Activated CD8-positive, alpha-beta T cell treated with anti-CD3 and anti-CD28 coated beads, Interleukin-2, amount 10 ng/mL, durations not matched to agents 7 days and 5 days (primary cell): ENCODE results near the gene PIPOX. TPM values are rescaled to one million over a fixed set of nuclear protein-coding genes. Genes with fewer than 3 reads are reported as not detected.

Experiments
- ATAC-seq: fragments of 150-1000 bp; cut with Tn5 transposase; one replicate; pipeline ENCODE4 v1.10.0; 2021; ENCODE audit warnings: moderate library complexity
- CTCF ChIA-PET: fragments of 350-600 bp; sonication (Branson Sonifier 250); formaldehyde crosslinking; loops from one replicate; lab custom pipeline; 2021; ENCODE audit warnings: antibody characterized with exemption; lab: Charles Lee
- POLR2A ChIA-PET: fragments of 350-600 bp; sonication (Branson Sonifier 250); formaldehyde crosslinking; loops from one replicate; lab custom pipeline; 2021; ENCODE audit warnings: antibody characterized with exemption; lab: Charles Lee
- DNase-seq: peaks from one replicate; pipeline ENCODE4 v3.0.0-alpha.2; 2020
- H3K27ac Mint-ChIP-seq: one replicate; pipeline ENCODE4 v1.8.0; 2021; ENCODE audit warnings: mild to moderate bottlenecking, mixed read lengths
- H3K27me3 Mint-ChIP-seq: one replicate; pipeline ENCODE4 v1.8.0; 2021; ENCODE audit warnings: low read depth, mixed read lengths
- H3K36me3 Mint-ChIP-seq: one replicate; pipeline ENCODE4 v1.8.0; 2021; ENCODE audit warnings: low read depth, mixed read lengths
- H3K4me1 Mint-ChIP-seq: one replicate; pipeline ENCODE4 v1.8.0; 2021; ENCODE audit warnings: low read depth, mixed read lengths
- H3K4me3 Mint-ChIP-seq: one replicate; pipeline ENCODE4 v1.8.0; 2021; ENCODE audit warnings: mild to moderate bottlenecking, mixed read lengths
- H3K9me3 Mint-ChIP-seq: one replicate; pipeline ENCODE4 v1.8.0; 2022; ENCODE audit warnings: mixed read lengths; ENCODE audit not compliant: insufficient read depth
- total RNA-seq, 2 experiments: library from RNA; stranded (reverse); gene quantifications; one replicate each; pipeline ENCODE4 v1.2.3, GENCODE V29; 2021

PIPOX gene
- total RNA-seq, 2 experiments from 2014 or later = 0.53 to 1.5 TPM

- no peaks in the 10 kb centered on the region for H3K4me1 Mint-ChIP-seq
These were observed 51.3 kb downstream of the PIPOX start for GRCh38 chr17:29094101-29094708.

GRCh38 chr17:29095439-29095838 lies 52.5 kb downstream of the PIPOX start:
- CTCF ChIA-PET = interaction anchor here (0.9 to 2.3 kb wide), 2 partner anchors 20 to 129 kb away, joined by 5 to 8 read pairs; no protein-coding TSS in a partner anchor

More at GRCh38 chr17:29094101-29094708, 51.3 kb downstream of the PIPOX start:
- ChIA-PET POLR2A (no interaction called here), CTCF (interaction anchor here (1.0 to 2.3 kb wide), 3 partner anchors 22 to 129 kb away, joined by 4 to 8 read pairs (median 5); no protein-coding TSS in a partner anchor)
- ATAC-seq (no peak), DNase-seq (no peak)
- H3K9me3 Mint-ChIP-seq = no peaks in the 10 kb centered on the region
- H3K4me3 Mint-ChIP-seq = no peak overlapping the region
- H3K36me3 Mint-ChIP-seq = peaks cover 12% of the 10 kb centered on the region
- H3K27me3 Mint-ChIP-seq = no peaks in the 10 kb centered on the region
- no peak overlapping the region for H3K27ac Mint-ChIP-seq

GRCh38 chr17:29096094-29096493 lies 53.2 kb downstream of the PIPOX start:
- peaks cover 9% of the 10 kb centered on the region for H3K36me3 Mint-ChIP-seq
- POLR2A ChIA-PET = no interaction called here
- no peak overlapping the region for H3K27ac Mint-ChIP-seq
- CTCF ChIA-PET = no interaction called here
- H3K27me3 Mint-ChIP-seq = no peaks in the 10 kb centered on the region
- ATAC-seq = no peak
- H3K4me1 Mint-ChIP-seq = peaks cover 7% of the 10 kb centered on the region
- no peaks in the 10 kb centered on the region for H3K9me3 Mint-ChIP-seq
- H3K4me3 Mint-ChIP-seq = no peak overlapping the region
- no peak for DNase-seq

More at GRCh38 chr17:29095439-29095838, 52.5 kb downstream of the PIPOX start:
- POLR2A ChIA-PET = no interaction called here
- Mint-ChIP-seq H3K27me3 (no peaks in the 10 kb centered on the region), H3K27ac (no peak overlapping the region), H3K9me3 (no peaks in the 10 kb centered on the region), H3K4me3 (no peak overlapping the region), H3K36me3 (peaks cover 12% of the 10 kb centered on the region), H3K4me1 (peaks cover 7% of the 10 kb centered on the region)
- ATAC-seq (no peak), DNase-seq (no peak)

- CTCF ChIA-PET = interaction anchor here (1.3 kb wide), 1 partner anchor 18 kb away, joined by 5 read pairs; no protein-coding TSS in a partner anchor
- H3K27ac Mint-ChIP-seq = peak overlapping the region; percentile 64
- no peak for ATAC-seq
These were observed 56.6 kb downstream of the PIPOX start for GRCh38 chr17:29099527-29099926.

GRCh38 chr17:29100296-29100695 lies 57.4 kb downstream of the PIPOX start:
- Mint-ChIP-seq H3K36me3 (peaks cover 9% of the 10 kb centered on the region), H3K27ac (no peak overlapping the region), H3K9me3 (no peaks in the 10 kb centered on the region), H3K4me3 (no peak overlapping the region), H3K4me1 (peaks cover 7% of the 10 kb centered on the region), H3K27me3 (no peaks in the 10 kb centered on the region)
- ATAC-seq (no peak), DNase-seq (no peak)
- ChIA-PET CTCF (interaction anchor here (1.0 to 1.3 kb wide), 4 partner anchors 13 to 24 kb away, joined by 3 to 5 read pairs (median 4); no protein-coding TSS in a partner anchor), POLR2A (interaction anchor here (1.0 to 1.2 kb wide), 2 partner anchors 9 kb away, joined by 3 to 4 read pairs; no protein-coding TSS in a partner anchor)

More at GRCh38 chr17:29099527-29099926, 56.6 kb downstream of the PIPOX start:
- H3K36me3 Mint-ChIP-seq = peaks cover 9% of the 10 kb centered on the region
- DNase-seq = no peak
- no peaks in the 10 kb centered on the region for H3K9me3 Mint-ChIP-seq
- no peak overlapping the region for H3K4me3 Mint-ChIP-seq
- peaks cover 7% of the 10 kb centered on the region for H3K4me1 Mint-ChIP-seq
- POLR2A ChIA-PET = no interaction called here
- H3K27me3 Mint-ChIP-seq = no peaks in the 10 kb centered on the region

- Mint-ChIP-seq H3K27me3 (no peaks in the 10 kb centered on the region), H3K4me3 (no peak overlapping the region), H3K9me3 (no peaks in the 10 kb centered on the region), H3K27ac (no peak overlapping the region), H3K4me1 (peaks cover 7% of the 10 kb centered on the region), H3K36me3 (peaks cover 9% of the 10 kb centered on the region)
- DNase-seq (no peak), ATAC-seq (no peak)
- ChIA-PET CTCF (interaction anchor here (1.7 to 2.2 kb wide), 2 partner anchors 22 to 136 kb away, joined by 4 to 6 read pairs; no protein-coding TSS in a partner anchor), POLR2A (no interaction called here)
These were observed 59.1 kb downstream of the PIPOX start for GRCh38 chr17:29102046-29102445.

- H3K27me3 Mint-ChIP-seq = no peaks in the 10 kb centered on the region
- ChIA-PET CTCF (interaction anchor here (0.9 to 2.2 kb wide), 3 partner anchors 14 to 137 kb away, joined by 4 to 6 read pairs (median 4); no protein-coding TSS in a partner anchor), POLR2A (no interaction called here)
- H3K27ac Mint-ChIP-seq = no peak overlapping the region
- no peak for ATAC-seq
- no peak for DNase-seq
- H3K9me3 Mint-ChIP-seq = no peaks in the 10 kb centered on the region
- no peak overlapping the region for H3K4me3 Mint-ChIP-seq
- peaks cover 11% of the 10 kb centered on the region for H3K36me3 Mint-ChIP-seq
- H3K4me1 Mint-ChIP-seq = peaks cover 7% of the 10 kb centered on the region
These were observed 59.8 kb downstream of the PIPOX start for GRCh38 chr17:29102741-29103181.

- peaks cover 7% of the 10 kb centered on the region for H3K36me3 Mint-ChIP-seq
- no peak overlapping the region for H3K4me3 Mint-ChIP-seq
- H3K27ac Mint-ChIP-seq = no peak overlapping the region
- DNase-seq = no peak
- peaks cover 7% of the 10 kb centered on the region for H3K4me1 Mint-ChIP-seq
- no peaks in the 10 kb centered on the region for H3K9me3 Mint-ChIP-seq
- no peak for ATAC-seq
- ChIA-PET POLR2A (no interaction called here), CTCF (interaction anchor here (0.9 to 2.2 kb wide), 3 partner anchors 14 to 138 kb away, joined by 4 to 6 read pairs (median 4); no protein-coding TSS in a partner anchor)
- no peaks in the 10 kb centered on the region for H3K27me3 Mint-ChIP-seq
These were observed 60.4 kb downstream of the PIPOX start for GRCh38 chr17:29103341-29103740.

Other genes starting within 250 kb of the PIPOX start
- 10 to 100 TPM; 15.4 to 17.1 TPM for gene FAM222B, start 200.4 kb upstream of the PIPOX start, total RNA-seq
- 10 to 100 TPM; 46.3 to 50.7 TPM for gene ERAL1, start 188.1 kb upstream of the PIPOX start, total RNA-seq
- 100 to 1,000 TPM; 197 to 198 TPM for gene FLOT2, start 145.4 kb upstream of the PIPOX start, total RNA-seq
- gene DHRS13, start 140.1 kb upstream of the PIPOX start, total RNA-seq = 10 to 100 TPM; 29.2 to 29.3 TPM
- gene PHF12, start 91.6 kb upstream of the PIPOX start, total RNA-seq = 10 to 100 TPM; 66.5 to 67.4 TPM
- not detected for gene SEZ6, start 37.1 kb upstream of the PIPOX start, total RNA-seq
- 10 to 100 TPM; 53.4 to 53.8 TPM for gene MYO18A, start 137.3 kb downstream of the PIPOX start, total RNA-seq
- not detected for gene CRYBA1, start 203.7 kb downstream of the PIPOX start, total RNA-seq